ENCODE measurements around the gene HSF5. TPM values are rescaled to one million over a fixed set of nuclear protein-coding genes. Genes with fewer than 3 reads are reported as not detected.

HSF5 gene
- 1 to 10 TPM; 3.9 to 4.2 TPM for total RNA-seq

GRCh38 chr17:58487589-58488427 lies at the start of gene HSF5:
Gene HSF5, minus strand, starts transcription at chr17:58488408. Its CDS starts 134 bp downstream, at chr17:58488274.
- peak; percentile 78 for DNase-seq
- H3K27me3 Mint-ChIP-seq, result no peaks in the 10 kb centered on the region
- H3K4me1 Mint-ChIP-seq, result peaks cover 12% of the 10 kb centered on the region
- H3K9me3 Mint-ChIP-seq, result no peaks in the 10 kb centered on the region
- H3K36me3 Mint-ChIP-seq, result peaks cover 32% of the 10 kb centered on the region
- H3K4me3 Mint-ChIP-seq, result peak within 1 kb of the TSS; percentile 58
- H3K27ac Mint-ChIP-seq, result peak within 1 kb of the TSS; percentile 75

- Mint-ChIP-seq H3K36me3 (no peaks in the 10 kb centered on the region), H3K9me3 (no peaks in the 10 kb centered on the region), H3K4me1 (no peaks in the 10 kb centered on the region), H3K27me3 (peaks cover 20% of the 10 kb centered on the region), H3K4me3 (no peak overlapping the region), H3K27ac (no peak overlapping the region)
- no peak for DNase-seq
These were observed 49.1 kb upstream of the HSF5 start for GRCh38 chr17:58537266-58537665.

DNA sequence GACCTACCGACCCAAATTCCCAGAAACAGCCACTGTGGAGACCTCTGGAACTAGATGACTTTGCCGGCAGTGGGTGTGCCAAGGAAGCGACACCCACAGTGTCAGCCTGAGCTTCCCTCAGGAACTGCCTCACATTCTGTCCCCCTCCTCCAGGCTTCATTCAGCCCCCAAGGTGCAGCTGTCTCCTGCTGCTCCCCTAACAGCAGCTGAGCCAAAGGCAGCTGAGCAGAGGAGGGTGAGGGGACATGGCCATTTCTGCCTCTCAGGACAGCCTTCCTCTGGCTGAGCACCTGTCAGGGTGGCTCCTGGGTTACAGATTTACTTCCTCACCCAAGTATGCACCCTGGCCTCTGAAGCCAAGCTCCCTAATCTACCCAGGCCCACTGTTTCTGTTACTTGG lies 48.3 kb upstream of the HSF5 start:
- H3K9me3 Mint-ChIP-seq, result no peaks in the 10 kb centered on the region
- no peak overlapping the region for H3K27ac Mint-ChIP-seq

GRCh38 chr17:58535431-58535830 lies 47.2 kb upstream of the HSF5 start:
- no peaks in the 10 kb centered on the region for H3K36me3 Mint-ChIP-seq
- H3K27ac Mint-ChIP-seq, result no peak overlapping the region
- no peaks in the 10 kb centered on the region for H3K9me3 Mint-ChIP-seq
- peaks cover 28% of the 10 kb centered on the region for H3K27me3 Mint-ChIP-seq
- no peak overlapping the region for H3K4me3 Mint-ChIP-seq
- H3K4me1 Mint-ChIP-seq, result no peaks in the 10 kb centered on the region
- DNase-seq, result no peak

More for the DNA sequence above, 48.3 kb upstream of the HSF5 start:
- DNase-seq, result no peak
- Mint-ChIP-seq H3K27me3 (peaks cover 23% of the 10 kb centered on the region), H3K4me3 (no peak overlapping the region), H3K36me3 (no peaks in the 10 kb centered on the region), H3K4me1 (no peaks in the 10 kb centered on the region)

- Mint-ChIP-seq H3K9me3 (no peaks in the 10 kb centered on the region), H3K27me3 (peaks cover 33% of the 10 kb centered on the region), H3K4me1 (no peaks in the 10 kb centered on the region), H3K27ac (no peak overlapping the region), H3K4me3 (no peak overlapping the region), H3K36me3 (no peaks in the 10 kb centered on the region)
- DNase-seq, result no peak
These were observed 46.8 kb upstream of the HSF5 start for GRCh38 chr17:58534901-58535421.

- Mint-ChIP-seq H3K36me3 (no peaks in the 10 kb centered on the region), H3K27me3 (peaks cover 39% of the 10 kb centered on the region), H3K9me3 (no peaks in the 10 kb centered on the region), H3K4me1 (no peaks in the 10 kb centered on the region), H3K4me3 (no peak overlapping the region), H3K27ac (no peak overlapping the region)
- no peak for DNase-seq
These were observed 46.1 kb upstream of the HSF5 start for GRCh38 chr17:58534331-58534730.

DNA sequence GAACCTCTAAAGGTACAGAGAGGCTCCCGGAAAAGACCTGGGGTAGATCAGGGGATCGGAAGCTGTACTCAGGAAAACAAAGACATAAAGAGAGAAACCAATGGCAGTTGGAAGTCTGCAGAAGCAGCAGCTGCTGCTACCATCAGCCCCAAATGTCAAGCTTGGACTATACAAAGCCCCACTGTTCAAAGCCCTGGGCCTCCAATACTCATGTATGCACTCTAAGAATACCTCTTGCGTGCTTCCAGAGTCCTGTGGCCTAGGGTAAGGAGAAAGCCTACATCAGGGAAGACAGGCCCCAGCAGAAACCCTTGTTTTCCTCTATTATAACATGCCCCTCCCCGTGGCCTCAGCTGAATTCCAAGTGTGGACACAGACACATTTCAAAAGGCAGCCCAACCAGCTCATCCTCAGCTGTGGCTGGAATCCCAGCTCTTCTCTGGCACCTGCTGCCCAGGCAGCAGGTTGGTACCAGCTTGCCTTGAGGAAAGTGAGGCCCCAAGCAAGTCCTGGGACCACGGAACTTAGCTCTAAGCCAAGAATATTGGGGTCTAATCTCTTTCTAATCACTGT lies 45.5 kb upstream of the HSF5 start:
- no peak for DNase-seq
- H3K4me3 Mint-ChIP-seq, result no peak overlapping the region
- H3K27ac Mint-ChIP-seq, result no peak overlapping the region
- no peaks in the 10 kb centered on the region for H3K4me1 Mint-ChIP-seq
- H3K27me3 Mint-ChIP-seq, result peaks cover 41% of the 10 kb centered on the region
- no peaks in the 10 kb centered on the region for H3K36me3 Mint-ChIP-seq
- H3K9me3 Mint-ChIP-seq, result no peaks in the 10 kb centered on the region

DNA sequence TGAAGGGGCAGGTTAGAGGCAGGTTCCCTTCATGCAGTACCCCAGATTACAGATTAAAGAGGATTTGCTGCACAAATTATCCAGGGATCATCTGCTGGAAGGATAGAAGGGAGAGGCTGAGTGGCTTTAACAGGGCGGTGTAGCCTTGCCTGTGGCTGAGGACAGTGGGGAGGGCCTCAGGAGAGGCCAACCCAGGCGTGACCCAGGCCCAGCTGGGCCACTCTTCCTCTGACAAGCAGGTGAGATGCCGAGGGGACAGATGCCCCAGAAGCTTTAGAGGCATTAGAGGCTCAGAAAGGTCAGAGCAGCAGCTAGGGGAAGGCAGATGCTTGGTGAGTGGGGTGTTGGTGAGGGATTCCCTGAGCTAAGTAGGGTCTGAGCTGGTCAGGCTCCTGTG lies 44.3 kb upstream of the HSF5 start:
- Mint-ChIP-seq H3K27me3 (peaks cover 41% of the 10 kb centered on the region), H3K36me3 (no peaks in the 10 kb centered on the region), H3K9me3 (no peaks in the 10 kb centered on the region), H3K4me3 (no peak overlapping the region), H3K27ac (no peak overlapping the region), H3K4me1 (no peaks in the 10 kb centered on the region)
- no peak for DNase-seq

GRCh38 chr17:58531661-58532554 lies 43.7 kb upstream of the HSF5 start:
- Mint-ChIP-seq H3K36me3 (no peaks in the 10 kb centered on the region), H3K27me3 (peaks cover 41% of the 10 kb centered on the region), H3K27ac (no peak overlapping the region), H3K4me3 (no peak overlapping the region), H3K9me3 (no peaks in the 10 kb centered on the region), H3K4me1 (no peaks in the 10 kb centered on the region)
- peak; percentile 71 for DNase-seq

GRCh38 chr17:58531122-58531521 lies 42.9 kb upstream of the HSF5 start:
- Mint-ChIP-seq H3K36me3 (no peaks in the 10 kb centered on the region), H3K4me3 (no peak overlapping the region), H3K27me3 (peaks cover 40% of the 10 kb centered on the region), H3K4me1 (no peaks in the 10 kb centered on the region), H3K27ac (no peak overlapping the region), H3K9me3 (no peaks in the 10 kb centered on the region)
- DNase-seq, result no peak

DNA sequence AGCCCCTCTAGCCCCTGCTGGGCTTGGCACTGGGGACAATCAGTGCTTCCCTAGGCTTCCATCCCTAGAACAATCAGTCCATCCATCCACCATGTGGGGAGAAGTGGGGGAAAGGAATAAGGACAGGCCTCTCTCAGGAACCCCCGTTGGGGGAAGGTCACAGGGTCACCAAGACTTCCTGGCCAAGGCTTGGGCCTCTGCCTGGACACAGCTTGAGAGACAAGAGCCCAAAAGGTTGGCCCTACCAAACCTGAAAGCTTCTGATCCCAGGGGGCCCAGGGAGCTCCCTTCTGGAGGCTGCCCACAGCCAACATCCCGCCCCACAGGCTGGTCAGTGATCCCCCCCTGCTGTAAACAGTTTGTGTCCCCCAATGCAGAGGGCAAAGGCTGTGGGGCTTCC lies 42.4 kb upstream of the HSF5 start:
- DNase-seq, result no peak
- Mint-ChIP-seq H3K36me3 (no peaks in the 10 kb centered on the region), H3K9me3 (no peaks in the 10 kb centered on the region)

DNA sequence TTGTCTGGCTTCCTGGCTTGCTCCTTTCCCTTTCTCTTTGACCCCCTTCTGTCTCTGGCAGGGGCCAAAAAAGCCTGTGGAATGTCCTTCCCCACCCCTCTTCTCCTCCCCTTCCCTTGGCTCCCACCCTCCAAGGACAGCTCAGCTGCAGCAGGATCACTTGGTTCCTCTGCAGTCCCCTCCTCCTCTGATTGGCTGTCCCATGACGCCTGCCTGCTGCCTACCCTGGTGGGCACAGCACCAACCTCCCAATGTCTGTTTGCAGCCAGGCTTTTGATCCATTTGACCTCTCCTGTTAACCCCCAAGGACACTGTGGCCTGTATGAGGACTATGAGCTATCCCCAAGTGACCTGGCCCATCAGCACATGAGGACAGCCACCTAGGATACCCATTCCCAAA lies 41.1 kb upstream of the HSF5 start:
- Mint-ChIP-seq H3K27ac (no peak overlapping the region), H3K4me3 (no peak overlapping the region)

More for the DNA sequence above, 42.4 kb upstream of the HSF5 start:
- no peak overlapping the region for H3K27ac Mint-ChIP-seq
- no peaks in the 10 kb centered on the region for H3K4me1 Mint-ChIP-seq
- peaks cover 35% of the 10 kb centered on the region for H3K27me3 Mint-ChIP-seq
- H3K4me3 Mint-ChIP-seq, result no peak overlapping the region

GRCh38 chr17:58528443-58528842 lies 40.2 kb upstream of the HSF5 start:
- H3K9me3 Mint-ChIP-seq, result no peaks in the 10 kb centered on the region
- H3K27ac Mint-ChIP-seq, result no peak overlapping the region
- no peak for DNase-seq
- peaks cover 32% of the 10 kb centered on the region for H3K27me3 Mint-ChIP-seq
- no peaks in the 10 kb centered on the region for H3K36me3 Mint-ChIP-seq
- no peak overlapping the region for H3K4me3 Mint-ChIP-seq
- no peaks in the 10 kb centered on the region for H3K4me1 Mint-ChIP-seq

More for the DNA sequence above, 41.1 kb upstream of the HSF5 start:
- Mint-ChIP-seq H3K9me3 (no peaks in the 10 kb centered on the region), H3K36me3 (no peaks in the 10 kb centered on the region), H3K27me3 (peaks cover 35% of the 10 kb centered on the region), H3K4me1 (no peaks in the 10 kb centered on the region)
- DNase-seq, result no peak

DNA sequence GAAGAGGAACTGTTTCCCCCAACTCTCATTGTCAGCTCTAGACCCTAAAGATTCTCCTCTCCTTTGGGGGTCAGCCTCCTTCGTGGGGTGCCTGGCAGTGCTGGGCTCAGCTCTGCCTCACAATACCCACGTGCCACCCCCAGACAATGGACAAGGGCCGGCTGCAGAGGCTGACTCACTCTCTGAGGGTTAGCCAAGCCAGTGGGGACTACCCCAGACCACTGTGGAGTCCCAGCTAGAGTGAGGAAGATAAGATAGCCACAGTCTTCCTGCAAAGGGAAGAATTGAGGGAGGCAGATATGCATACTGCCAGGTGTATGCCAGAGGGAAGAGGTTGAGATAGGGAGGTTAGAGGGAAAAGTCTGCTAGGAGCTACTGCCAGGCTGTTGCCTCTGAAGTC lies 39.7 kb upstream of the HSF5 start:
- Mint-ChIP-seq H3K27ac (no peak overlapping the region), H3K27me3 (peaks cover 27% of the 10 kb centered on the region), H3K4me3 (no peak overlapping the region), H3K36me3 (no peaks in the 10 kb centered on the region), H3K4me1 (no peaks in the 10 kb centered on the region), H3K9me3 (no peaks in the 10 kb centered on the region)
- no peak for DNase-seq

DNA sequence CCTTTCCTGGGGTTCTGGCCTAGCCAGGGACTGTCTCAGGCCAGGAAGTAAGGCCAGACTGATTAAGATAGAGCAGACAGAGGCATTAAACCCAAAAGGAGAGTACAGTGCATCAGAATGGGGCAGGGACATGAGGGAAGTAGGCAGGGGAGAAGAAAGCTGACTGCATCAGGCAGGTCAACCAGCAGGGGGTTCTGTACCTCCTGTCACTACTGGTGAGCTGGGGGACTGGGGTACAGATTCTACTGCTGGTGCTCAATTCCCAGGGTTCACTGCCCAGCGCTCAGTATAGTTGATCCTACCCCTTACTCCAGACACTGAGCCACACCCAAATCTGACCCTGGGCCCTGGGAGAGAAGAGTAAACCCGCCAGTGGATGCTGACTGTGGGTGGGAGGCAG lies 39.1 kb upstream of the HSF5 start:
- Mint-ChIP-seq H3K27ac (no peak overlapping the region), H3K36me3 (no peaks in the 10 kb centered on the region), H3K4me3 (no peak overlapping the region), H3K27me3 (peaks cover 21% of the 10 kb centered on the region), H3K9me3 (no peaks in the 10 kb centered on the region), H3K4me1 (no peaks in the 10 kb centered on the region)
- no peak for DNase-seq

Measured in activated naive CD8-positive, alpha-beta T cell treated with anti-CD3 and anti-CD28 coated beads for 36 hours (primary cell).